GM23248 (cell line): ENCODE results near the gene DOK7.

Experiments
- EZH2 ChIP-seq: fragments of 200-600 bp; sonication (generic); IDR thresholded peaks from 2 replicates; pipeline ENCODE4 v1.6.1; 2018; ENCODE audit warnings: antibody characterized with exemption, mild to moderate bottlenecking; ENCODE audit not compliant: insufficient read depth, poor library complexity, severe bottlenecking
- EZH2phosphoT487 ChIP-seq: fragments of 200-600 bp; sonication (generic); IDR thresholded peaks from 2 replicates; pipeline ENCODE4 v1.6.1; 2018; ENCODE audit warnings: antibody characterized with exemption, moderate library complexity, mild to moderate bottlenecking, low read depth; ENCODE audit not compliant: insufficient read depth

DNA sequence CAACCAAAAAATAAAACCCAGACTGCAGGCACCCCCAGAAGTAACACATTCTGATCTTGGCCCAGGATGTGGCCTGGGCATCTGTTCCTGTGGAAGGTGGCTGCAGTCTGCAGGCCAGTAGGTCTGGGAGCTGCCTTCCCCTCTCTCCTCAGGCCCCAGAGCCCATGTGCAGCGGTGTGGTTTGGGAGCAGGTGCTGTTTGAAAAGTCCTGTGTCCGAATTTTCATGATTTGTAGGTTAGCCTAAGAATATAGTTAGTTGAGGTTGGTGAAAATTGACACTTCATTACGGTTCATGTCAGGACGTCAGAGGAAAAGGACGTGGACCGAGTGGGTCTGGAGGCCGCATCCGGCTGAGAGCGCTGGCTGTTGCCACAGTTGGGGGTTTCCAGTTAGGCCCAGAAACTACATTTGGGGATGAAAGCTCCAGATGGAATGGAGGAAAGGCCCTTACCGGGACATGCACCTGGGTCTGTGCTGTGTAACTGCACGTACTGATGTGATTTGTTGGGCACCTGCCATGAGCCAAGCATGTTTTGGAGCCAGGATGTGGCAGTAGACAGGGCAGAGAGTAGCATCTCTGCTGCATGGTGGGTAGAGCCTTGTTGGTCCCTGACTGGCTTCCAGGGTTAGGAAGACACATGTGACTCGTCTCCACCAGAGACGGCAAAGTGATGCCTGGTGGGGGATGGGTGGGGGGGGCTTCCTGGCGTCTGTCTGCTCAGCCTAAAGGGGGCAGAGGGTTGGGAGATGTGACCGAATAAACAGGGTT lies 43.1 kb upstream of the DOK7 start:
- no peak for TF ChIP-seq EZH2phosphoT487
- TF ChIP-seq EZH2 = no peak
